Endothelial cell of umbilical vein (primary cell): ENCODE results near the gene NUTM1. TPM values are rescaled to one million over a fixed set of nuclear protein-coding genes. Genes with fewer than 3 reads are reported as not detected.

Experiments
- BruUV-seq: library from RNA; stranded (reverse); fragments of 400-500 nt; replicated peaks from 2 replicates; lab custom pipeline; 2021; lab: Mats Ljungman, UMichigan
- CTCF ChIA-PET: fragments of 300-600, 350-600 bp; sonication (Branson Sonifier 250); formaldehyde crosslinking; loops from one replicate; lab custom pipeline; 2021; ENCODE audit warnings: antibody characterized with exemption, inconsistent platforms; lab: Charles Lee
- POLR2A ChIA-PET: fragments of 300-600, 350-600 bp; sonication (Branson Sonifier 250); formaldehyde crosslinking; loops from one replicate; lab custom pipeline; 2021; ENCODE audit warnings: antibody characterized with exemption, inconsistent platforms; lab: Charles Lee
- DNase-seq: peaks from one replicate; pipeline ENCODE4 v3.0.0-alpha.2; 2011; ENCODE audit warnings: low read depth, low spot score
- FAIRE-seq: peaks from 2 replicates; lab custom pipeline; 2011; peaks lifted over from hg19 to GRCh38; lab: Jason Lieb, UNC
- H2AFZ ChIP-seq: 2 replicates; pipeline ENCODE4 v1.6.0; 2012; ENCODE audit warnings: low read depth, low read length, control low read depth, inconsistent platforms
- H3K27ac ChIP-seq: 2 replicates; pipeline ENCODE4 v1.5.1; 2011; ENCODE audit warnings: low read depth, mild to moderate bottlenecking, control low read depth, low read length, moderate library complexity; ENCODE audit not compliant: insufficient read depth
- H3K27me3 ChIP-seq, 2 experiments: 2 replicates each; pipeline versions ENCODE4 v1.6.0 to v1.6.1; 2011; ENCODE audit warnings: low read length in 2 of 2, mixed read lengths in 1 of 2; ENCODE audit not compliant: control insufficient read depth in 2 of 2, insufficient read depth in 2 of 2
- H3K36me3 ChIP-seq, 2 experiments: 2 replicates in 1 of 2; 3 replicates in 1 of 2; pipeline ENCODE4 v1.5.1; 2011; ENCODE audit warnings: low read length in 2 of 2, mild to moderate bottlenecking in 1 of 2, moderate library complexity in 1 of 2; ENCODE audit not compliant: control insufficient read depth in 2 of 2, insufficient read depth in 2 of 2; ENCODE audit errors: extremely low read depth in 1 of 2
- H3K4me1 ChIP-seq: 3 replicates; pipeline ENCODE4 v1.5.1; 2011; ENCODE audit warnings: mild to moderate bottlenecking, low read length; ENCODE audit not compliant: control insufficient read depth, insufficient read depth; ENCODE audit errors: extremely low read depth
- H3K4me2 ChIP-seq: 2 replicates; pipeline ENCODE4 v1.6.1; 2011; ENCODE audit warnings: low read length, control low read depth, mixed read lengths; ENCODE audit not compliant: insufficient read depth
- H3K4me3 ChIP-seq, 3 experiments: fragments of 200-600 bp in 1 of 3; sonication (generic), shearing (Covaris generic) in 1 of 3; replicated peaks in 1 of 3; 2 replicates each; pipeline ENCODE4 v1.5.1; 2011 to 2016; ENCODE audit warnings: control low read depth in 3 of 3, low read length in 3 of 3, mild to moderate bottlenecking in 2 of 3, inconsistent platforms in 1 of 3, low read depth in 1 of 3, moderate library complexity in 1 of 3; ENCODE audit not compliant: insufficient read depth in 1 of 3
- H3K79me2 ChIP-seq: 2 replicates; pipeline ENCODE4 v1.6.0; 2012; ENCODE audit warnings: low read length, inconsistent platforms; ENCODE audit not compliant: control insufficient read depth, insufficient read depth
- H3K9ac ChIP-seq: replicated peaks from 2 replicates; pipeline ENCODE3; 2011; ENCODE audit warnings: low read length, control low read depth; ENCODE audit not compliant: insufficient read depth; ENCODE audit errors: extremely low read depth
- H3K9me1 ChIP-seq: replicated peaks from 3 replicates; pipeline ENCODE4 v1.6.0; 2011; ENCODE audit warnings: mild to moderate bottlenecking, low read length; ENCODE audit not compliant: control insufficient read depth, insufficient read depth; ENCODE audit errors: extremely low read depth
- H3K9me3 ChIP-seq: replicated peaks from 2 replicates; pipeline ENCODE4 v1.5.1; 2012; ENCODE audit warnings: low read length, inconsistent platforms; ENCODE audit not compliant: control insufficient read depth, insufficient read depth
- H4K20me1 ChIP-seq: replicated peaks from 2 replicates; pipeline ENCODE3; 2011; ENCODE audit warnings: mild to moderate bottlenecking, low read length; ENCODE audit not compliant: control insufficient read depth, insufficient read depth; ENCODE audit errors: extremely low read depth
- CTCF ChIP-seq, 2 donors: IDR thresholded peaks; 1 replicate in 1 of 2; 2 replicates in 1 of 2; pipeline ENCODE4 v1.5.1; 2011; ENCODE audit warnings: low read length in 2 of 2, mild to moderate bottlenecking in 2 of 2, moderate library complexity in 2 of 2, control low read depth in 1 of 2, inconsistent platforms in 1 of 2, low read depth in 1 of 2; ENCODE audit not compliant: insufficient read depth in 1 of 2; ENCODE audit errors: extremely low read depth in 1 of 2
- EZH2 ChIP-seq: IDR thresholded peaks from 2 replicates; pipeline ENCODE4 v1.6.1; 2012; ENCODE audit warnings: borderline replicate concordance, low read depth, mild to moderate bottlenecking, moderate library complexity, low read length, inconsistent platforms; ENCODE audit not compliant: severe bottlenecking
- FOS ChIP-seq: IDR thresholded peaks from 2 replicates; pipeline ENCODE4 v1.6.1; 2011; ENCODE audit warnings: mild to moderate bottlenecking, low read length, moderate library complexity, borderline replicate concordance; ENCODE audit not compliant: insufficient read depth
- GATA2 ChIP-seq: IDR thresholded peaks from 2 replicates; pipeline ENCODE4 v1.7.0; 2011; ENCODE audit warnings: low read depth, mild to moderate bottlenecking, moderate library complexity, mixed read lengths, low read length; ENCODE audit not compliant: insufficient read length, insufficient read depth
- JUN ChIP-seq: IDR thresholded peaks from 2 replicates; pipeline ENCODE4 v1.6.1; 2011; ENCODE audit warnings: borderline replicate concordance, low read depth; ENCODE audit not compliant: insufficient read length, insufficient read depth
- MYC ChIP-seq: IDR thresholded peaks from one replicate; pipeline ENCODE4 v1.6.1; 2011; ENCODE audit warnings: mild to moderate bottlenecking, low read depth, low read length
- POLR2A ChIP-seq: IDR thresholded peaks from 2 replicates; pipeline ENCODE4 v1.6.1; 2012; ENCODE audit warnings: low read depth, mild to moderate bottlenecking, control low read depth, low read length
- POLR2AphosphoS5 ChIP-seq: IDR thresholded peaks from 2 replicates; pipeline ENCODE4 v1.6.1; 2012; ENCODE audit warnings: low read depth, mild to moderate bottlenecking, control low read depth, low read length, moderate library complexity; ENCODE audit not compliant: insufficient read depth
- dilution Hi-C: fragments of 300-500 bp; cut with MboI; formaldehyde crosslinking; loops from one replicate; pipeline ENCODE4 v1.15.0; 2019; ENCODE audit warnings: low sequenced_read_pairs; ENCODE audit not compliant: extremely low pct_ligation_motif_present
- intact Hi-C: fragments of 100-400 bp; cut with micrococcal nuclease; formaldehyde crosslinking; loops from one replicate; pipeline ENCODE4 v1.10.0; 2022
- polyA plus RNA-seq, 4 experiments: library from polyadenylated mRNA; depleted of rRNA in 3 of 4; stranded (reverse) in 3 of 4; unstranded in 1 of 4; fragments of >200 nt; gene quantifications; 2 replicates each; pipeline versions ENCODE4 v1.2.1 to v1.2.3, GENCODE V29; 2011 to 2012; ENCODE audit warnings: missing spikeins in 1 of 4
- total RNA-seq: library from RNA; stranded (reverse); gene quantifications from 2 replicates; pipeline ENCODE4 v1.2.3, GENCODE V29; 2021
- TF ChIP-seq, protein P1 (sequence below): IDR thresholded peaks from 2 replicates; pipeline ENCODE4 v1.6.1; 2011; ENCODE audit not compliant: insufficient read depth, insufficient read length

The NUTM1 gene
- total and polyA plus RNA-seq, 2 donors (not counting 3 experiments of a cell fraction or from before 2014, with no cell fraction given) = not detected

- H3K79me2 ChIP-seq = no peaks in the 10 kb centered on the region
- H4K20me1 ChIP-seq = no peaks in the 10 kb centered on the region
- POLR2A ChIA-PET = no interaction called here
- CTCF ChIA-PET = no interaction called here
- BruUV-seq = no TSS peak
- no peak overlapping the region for H3K4me2 ChIP-seq
- intact Hi-C loops = no loop called here
- no peaks in the 10 kb centered on the region for H3K4me1 ChIP-seq
- TF ChIP-seq GATA2 (no peak), POLR2A (no peak), POLR2AphosphoS5 (no peak), CTCF (IDR thresholded peaks at IDR 0.05; ENCODE audit: extremely low read depth in 1 of 2, insufficient read depth in 1 of 2, low read depth in 1 of 2, low read length in 2 of 2) (no peak), EZH2 (no peak), JUN (no peak), MYC (no peak), FOS (no peak)
- TF ChIP-seq, protein P1, sequence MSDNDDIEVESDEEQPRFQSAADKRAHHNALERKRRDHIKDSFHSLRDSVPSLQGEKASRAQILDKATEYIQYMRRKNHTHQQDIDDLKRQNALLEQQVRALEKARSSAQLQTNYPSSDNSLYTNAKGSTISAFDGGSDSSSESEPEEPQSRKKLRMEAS = no peak
- FAIRE-seq = no peak
- no peak for DNase-seq
- dilution Hi-C loops = no loop called here
- no peak overlapping the region for H3K4me3 ChIP-seq
- no peaks in the 10 kb centered on the region for H3K36me3 ChIP-seq
- H3K9me3 ChIP-seq = no peaks in the 10 kb centered on the region
- H3K27me3 ChIP-seq = no peaks in the 10 kb centered on the region
- H3K27ac ChIP-seq = no peak overlapping the region
- no peak overlapping the region for H2AFZ ChIP-seq
- H3K9me1 ChIP-seq = no peaks in the 10 kb centered on the region
- H3K9ac ChIP-seq = no peak overlapping the region
Observed at GRCh38 chr15:34373951-34374350, 30.8 kb downstream of the NUTM1 start.
